Heart left ventricle (tissue), 16 donors: Measurements from ENCODE around the gene UBE3A. TPM values are rescaled to one million over a fixed set of nuclear protein-coding genes. Genes with fewer than 3 reads are reported as not detected.

Experiments used
- ATAC-seq, 4 donors: fragments of 200-7000 bp; cut with Tn5 transposase; one replicate each; pipeline ENCODE4 v1.9.1; 2020 to 2022; ENCODE audit warnings: moderate library complexity in 4 of 4, mild to moderate bottlenecking in 3 of 4, moderate number of reproducible peaks in 1 of 4
- DNase-seq, 5 donors: peaks; one replicate each; pipeline ENCODE4 v3.0.0-alpha.2; 2020
- H3K27ac ChIP-seq, 12 donors: fragments of 200-600 bp; sonication (generic) in 4 of 12; one replicate each; pipeline versions ENCODE4 v1.5.0 to v1.8.0; 2016 to 2022; ENCODE audit warnings: mild to moderate bottlenecking in 2 of 12
- H3K27me3 ChIP-seq, 9 donors: fragments of 200-600 bp; sonication (generic) in 2 of 9; one replicate each; pipeline versions ENCODE4 v1.5.1 to v1.8.0; 2016 to 2022; ENCODE audit warnings: mild to moderate bottlenecking in 3 of 9
- H3K36me3 ChIP-seq, 9 donors: fragments of 200-600 bp; sonication (generic) in 2 of 9; one replicate each; pipeline versions ENCODE4 v1.5.0 to v1.8.0; 2018 to 2022; ENCODE audit warnings: mild to moderate bottlenecking in 2 of 9
- H3K4me1 ChIP-seq, 12 donors: fragments of 200-600 bp; sonication (generic) in 4 of 12; one replicate each; pipeline versions ENCODE4 v1.5.0 to v1.8.0; 2016 to 2022; ENCODE audit warnings: mild to moderate bottlenecking in 3 of 12
- H3K4me3 ChIP-seq, 12 donors: fragments of 200-600 bp; sonication (generic) in 4 of 12; one replicate each; pipeline versions ENCODE4 v1.5.0 to v1.8.0; 2017 to 2022; ENCODE audit warnings: mild to moderate bottlenecking in 9 of 12, moderate library complexity in 4 of 12
- H3K9me3 ChIP-seq, 12 donors: fragments of 200-600 bp; sonication (generic) in 4 of 12; one replicate each; pipeline versions ENCODE4 v1.5.0 to v1.8.0; 2016 to 2022; ENCODE audit warnings: mild to moderate bottlenecking in 1 of 12
- CTCF ChIP-seq, 12 donors: fragments of 200-600 bp; sonication (generic) in 4 of 12; IDR thresholded peaks; one replicate each; pipeline versions ENCODE4 v1.5.0 to v1.8.0; 2018 to 2022; ENCODE audit warnings: antibody characterized with exemption in 12 of 12, mild to moderate bottlenecking in 5 of 12
- POLR2A ChIP-seq, 2 donors: fragments of 450-650 bp; IDR thresholded peaks; one replicate each; pipeline ENCODE4 v1.6.1; 2017; ENCODE audit warnings: antibody characterized with exemption in 2 of 2, mild to moderate bottlenecking in 2 of 2, moderate library complexity in 2 of 2
- WGBS, 4 donors: extraction: QIAGEN DNeasy Blood & Tissue Kit in 2 of 4; methylation state at CpG; one replicate each; pipeline versions ENCODE4 v1.1.5 to v1.1.7; 2013 to 2018; 5-methylcytosine and 5-hydroxymethylcytosine counted together
- intact Hi-C, 10 donors: fragments of 100-400 bp; cut with DNase I; formaldehyde crosslinking; loops; one replicate each; pipeline versions ENCODE4 v1.11.1 to v1.14.2; 2022
- polyA plus RNA-seq, 2 donors: library from polyadenylated mRNA; stranded (reverse); fragments of 200-250 nt; gene quantifications; one replicate each; pipeline ENCODE4 v1.2.3, GENCODE V29; 2013
- total RNA-seq, 9 donors: library from RNA; depleted of rRNA in 2 of 9; stranded (reverse); fragments of >200 nt in 2 of 9; fragmentation: NEBNext Ultra II Directional in 3 of 9; extraction: Animal tissue kit (Norgen Biotek cat#: 25700) in 3 of 9; gene quantifications; one replicate each; pipeline versions ENCODE4 v1.1.0 to v1.2.4, GENCODE V29; 2016 to 2023
- donor health status: ischemic (EF 13 %, LVEDD 7.1; RV severe dilation, severe dysfunction).
- donor health status: healthy with polysubstance abuse.
- donor health status: DM: no; HTN: yes; CAD: no.
- donor health status: DM: no; HTN: no; CAD: no.
- donor health status: ischemic (EF 25% LVEDD 6.9; RV normal size, moderate dysfunction).
- donor health status: ischemic (EF 25% LVEDD 5.7; RV mildly dilated, moderate dysfunction).
- donor health status: healthy.
- donor health status: DM: yes; HTN: yes; CAD: no.
- donor health status: ischemic (EF 35%, LVEDD 5.7; RV mildly dilated, moderate dysfunction).
- donor health status: nonischemic (EF 11% LVEDD 7.7; RV severe dilation, severe dysfunction).
- donor health status: DM: yes; HTN: yes; CAD: no.
- donor health status: PGD.
- donor health status: ischemic (EF 29% LVEDD 5.4; RV normal size, mild dysfunction).
- donor health status: nonischemic (EF 23%, LVEDD 6.1; RV moderate dilation, normal function).

Gene UBE3A
- total and polyA plus RNA-seq, 11 donors, result 34.6 to 140 (median 103) TPM

- DNase-seq (no peak), ATAC-seq (peak in 1 of 4 donors; percentile 26)
- no peak overlapping the region for H3K27ac ChIP-seq
- intact Hi-C loops, result loop anchor here in 1 of 10 donors (10.0 kb wide), 1 partner anchor 50 kb away; no protein-coding TSS in a partner anchor
- H3K4me3 ChIP-seq, result no peak overlapping the region
- 50 to 63% (median 53%) methylated on average over 2 of the region's 2 CpGs for WGBS, 4 donors
- H3K4me1 ChIP-seq, result peaks cover 0 to 51% (median 14%) of the 10 kb centered on the region in 12 donors
- no peaks in the 10 kb centered on the region for H3K27me3 ChIP-seq
- H3K36me3 ChIP-seq, result peaks cover 0 to 7% (median 0%) of the 10 kb centered on the region in 9 donors
- no peaks in the 10 kb centered on the region for H3K9me3 ChIP-seq
- TF ChIP-seq CTCF (IDR thresholded peaks at IDR 0.05), result no peak
- no peak for TF ChIP-seq POLR2A (IDR thresholded peaks at IDR 0.05)
These were observed 43.9 kb downstream of the UBE3A start for GRCh38 chr15:25394898-25395297.

- WGBS, 4 donors, result 74 to 93% (median 89%) methylated on average over 3 of the region's 3 CpGs
- H3K4me1 ChIP-seq, result peaks cover 0 to 50% (median 14%) of the 10 kb centered on the region in 12 donors
- DNase-seq, result no peak
- H3K27me3 ChIP-seq, result no peaks in the 10 kb centered on the region
- no peak for TF ChIP-seq POLR2A (IDR thresholded peaks at IDR 0.05)
- TF ChIP-seq CTCF (IDR thresholded peaks at IDR 0.05), result no peak
- H3K27ac ChIP-seq, result peak overlapping the region in 1 of 12 donors; percentile 28
- H3K4me3 ChIP-seq, result no peak overlapping the region
- intact Hi-C loops, result loop anchor here in 1 of 10 donors (10.0 kb wide), 1 partner anchor 48 kb away; no protein-coding TSS in a partner anchor
- H3K36me3 ChIP-seq, result peaks cover 0 to 7% (median 0%) of the 10 kb centered on the region in 9 donors
- ATAC-seq, result no peak
- H3K9me3 ChIP-seq, result peaks cover 0 to 4% (median 0%) of the 10 kb centered on the region in 12 donors
These were observed 46.0 kb downstream of the UBE3A start for GRCh38 chr15:25392806-25393205.

GRCh38 chr15:25391971-25392721 is 46.7 kb downstream of the UBE3A start:
- no peak for TF ChIP-seq CTCF (IDR thresholded peaks at IDR 0.05)
- TF ChIP-seq POLR2A (IDR thresholded peaks at IDR 0.05), result no peak
- Histone ChIP-seq H3K36me3 (peaks cover 0 to 7% (median 0%) of the 10 kb centered on the region in 9 donors), H3K27ac (peak overlapping the region in 3 of 12 donors; percentile 7 to 28 (median 28)), H3K4me1 (peaks cover 0 to 43% (median 14%) of the 10 kb centered on the region in 12 donors), H3K9me3 (peaks cover 0 to 11% (median 0%) of the 10 kb centered on the region in 12 donors), H3K27me3 (no peaks in the 10 kb centered on the region), H3K4me3 (no peak overlapping the region)
- ATAC-seq (peak in 3 of 4 donors; percentile 33 to 67 (median 52)), DNase-seq (no peak)
- 73 to 84% (median 80%) methylated on average over 4 of the region's 4 CpGs for WGBS, 4 donors
- intact Hi-C loops, result loop anchor here in 1 of 10 donors (10.0 kb wide), 1 partner anchor 47 kb away; no protein-coding TSS in a partner anchor

- Histone ChIP-seq H3K9me3 (peaks cover 0 to 52% (median 0%) of the 10 kb centered on the region in 12 donors), H3K36me3 (peaks cover 0 to 23% (median 0%) of the 10 kb centered on the region in 9 donors), H3K27ac (no peak overlapping the region), H3K4me1 (peaks cover 0 to 6% (median under 1%) of the 10 kb centered on the region in 12 donors), H3K27me3 (no peaks in the 10 kb centered on the region), H3K4me3 (no peak overlapping the region)
- DNase-seq (no peak), ATAC-seq (no peak)
- intact Hi-C loops, result no loop called here
- TF ChIP-seq POLR2A (IDR thresholded peaks at IDR 0.05) (no peak), CTCF (IDR thresholded peaks at IDR 0.05) (no peak)
These were observed 52.8 kb downstream of the UBE3A start for GRCh38 chr15:25385986-25386385.
